NCI-H82 (cell line): Measurements from ENCODE around the gene ACTL8.

Experiments used
- DNase-seq: peaks from one replicate; lab custom pipeline; 2025; lab: John Stamatoyannopoulos, UW

ACTL8 gene

GRCh38 chr1:17802945-17803344, 47.8 kb downstream of the ACTL8 start:
- no peak for DNase-seq

- DNase-seq = no peak
Measured at GRCh38 chr1:17805869-17806684, 50.9 kb downstream of the ACTL8 start.

GRCh38 chr1:17808816-17809215, 53.7 kb downstream of the ACTL8 start:
- no peak for DNase-seq

- DNase-seq = no peak
Measured at GRCh38 chr1:17810668-17811067, 55.5 kb downstream of the ACTL8 start.

- DNase-seq = no peak
Measured at GRCh38 chr1:17816511-17816910, 61.4 kb downstream of the ACTL8 start.

- DNase-seq = peak; percentile 66
Measured at GRCh38 chr1:17819129-17819802, 64.1 kb downstream of the ACTL8 start.

GRCh38 chr1:17820198-17820597, 65.1 kb downstream of the ACTL8 start:
- no peak for DNase-seq

GRCh38 chr1:17822741-17823426, 67.8 kb downstream of the ACTL8 start:
- DNase-seq = no peak

GRCh38 chr1:17825273-17826164, 70.4 kb downstream of the ACTL8 start:
- peak; percentile 48 for DNase-seq

- peak; percentile 77 for DNase-seq
Measured at GRCh38 chr1:17826165-17826488, 71.0 kb downstream of the ACTL8 start.

- no peak for DNase-seq
Measured at GRCh38 chr1:17828991-17829390, 73.9 kb downstream of the ACTL8 start.

- DNase-seq = no peak
Measured at GRCh38 chr1:17829579-17829978, 74.4 kb downstream of the ACTL8 start.

GRCh38 chr1:17831597-17831996, 76.5 kb downstream of the ACTL8 start:
- DNase-seq = no peak

GRCh38 chr1:17833661-17834501, 78.7 kb downstream of the ACTL8 start:
- DNase-seq = peak; percentile 60

- no peak for DNase-seq
Measured at GRCh38 chr1:17834561-17835100, 79.5 kb downstream of the ACTL8 start.

- no peak for DNase-seq
Measured at GRCh38 chr1:17837233-17838030, 82.3 kb downstream of the ACTL8 start.

- no peak for DNase-seq
Measured at GRCh38 chr1:17839641-17840196, 84.6 kb downstream of the ACTL8 start.

- no peak for DNase-seq
Measured at GRCh38 chr1:17841944-17842343, 86.8 kb downstream of the ACTL8 start.

GRCh38 chr1:17842686-17843085, 87.6 kb downstream of the ACTL8 start:
- no peak for DNase-seq
